Panc1 (cell line): ENCODE results near the gene FBXO31. TPM values are rescaled to one million over a fixed set of nuclear protein-coding genes. Genes with fewer than 3 reads are reported as not detected.

ENCODE experiments used
- ATAC-seq: fragments of 200-7000 bp; cut with Tn5 transposase; 2 replicates; pipeline ENCODE4 v1.9.1; 2020; ENCODE audit warnings: mild to moderate bottlenecking, moderate library complexity
- BruUV-seq: library from RNA; stranded (reverse); fragments of 400-500 nt; replicated peaks from 2 replicates; lab custom pipeline; 2021; lab: Mats Ljungman, UMichigan
- CTCF ChIA-PET: fragments of 300-600 bp; sonication (Branson Sonifier 250); formaldehyde crosslinking; loops from one replicate; lab custom pipeline; 2022; ENCODE audit warnings: antibody characterized with exemption; lab: Charles Lee
- POLR2A ChIA-PET: fragments of 300-600 bp; sonication (Branson Sonifier 250); formaldehyde crosslinking; loops from one replicate; lab custom pipeline; 2022; ENCODE audit warnings: antibody characterized with exemption; lab: Charles Lee
- DNase-seq: peaks from one replicate; pipeline ENCODE4 v3.0.0-alpha.2; 2010; ENCODE audit warnings: low read depth, low spot score
- H3K27ac ChIP-seq: 2 replicates; pipeline ENCODE4 v1.5.1; 2011; ENCODE audit warnings: mild to moderate bottlenecking, low read length, inconsistent platforms
- H3K27me3 ChIP-seq: fragments of 200-500 bp; sonication (Bioruptor generic); 2 replicates; pipeline ENCODE4 v1.6.0; 2014; ENCODE audit warnings: low read length, inconsistent platforms; ENCODE audit not compliant: control insufficient read depth, insufficient read depth
- H3K36me3 ChIP-seq: fragments of 200-500 bp; sonication (Bioruptor generic); 2 replicates; pipeline ENCODE4 v1.5.1; 2014; ENCODE audit warnings: inconsistent platforms, mild to moderate bottlenecking, low read length, moderate library complexity; ENCODE audit not compliant: control insufficient read depth, insufficient read depth
- H3K4me1 ChIP-seq: 2 replicates; pipeline ENCODE4 v1.5.1; 2011; ENCODE audit warnings: inconsistent platforms, mild to moderate bottlenecking, low read length, moderate library complexity; ENCODE audit not compliant: control insufficient read depth, insufficient read depth
- H3K4me3 ChIP-seq, 2 experiments: 2 replicates each; pipeline ENCODE4 v1.5.1; 2011 to 2012; ENCODE audit warnings: low read depth in 2 of 2, low read length in 2 of 2, mild to moderate bottlenecking in 2 of 2, inconsistent platforms in 1 of 2, moderate library complexity in 1 of 2
- H3K9me3 ChIP-seq: fragments of 200-500 bp; sonication (Bioruptor generic); 2 replicates; pipeline ENCODE4 v1.5.1; 2014; ENCODE audit warnings: low read depth, mild to moderate bottlenecking, inconsistent platforms, low read length, moderate library complexity; ENCODE audit not compliant: control insufficient read depth, insufficient read depth
- POLR2AphosphoS5 ChIP-seq: IDR thresholded peaks from 2 replicates; pipeline ENCODE4 v1.6.1; 2012; ENCODE audit warnings: mild to moderate bottlenecking, low read depth, low read length, moderate library complexity
- REST ChIP-seq, 2 experiments: IDR thresholded peaks; 2 replicates each; pipeline ENCODE4 v1.6.1; 2011 to 2012; ENCODE audit warnings: low read depth in 2 of 2, control low read depth in 1 of 2, low read length in 1 of 2, mild to moderate bottlenecking in 1 of 2, moderate library complexity in 1 of 2; ENCODE audit not compliant: insufficient read depth in 1 of 2
- SIN3A ChIP-seq: IDR thresholded peaks from 2 replicates; pipeline ENCODE4 v1.6.1; 2012; ENCODE audit warnings: low read depth, mild to moderate bottlenecking, low read length, moderate library complexity, borderline replicate concordance; ENCODE audit not compliant: insufficient read depth
- TCF7L2 ChIP-seq: IDR thresholded peaks from 2 replicates; pipeline ENCODE4 v1.6.1; 2011; ENCODE audit warnings: mild to moderate bottlenecking, low read depth, low read length, inconsistent platforms
- in situ Hi-C: cut with HindIII; loops from 2 replicates; pipeline ENCODE4 v1.10.0; 2016; ENCODE audit warnings: low sequenced_read_pairs, low pct_unique_long_range_greater_than_20kb
- intact Hi-C: fragments of 100-400 bp; cut with micrococcal nuclease; formaldehyde crosslinking; loops from one replicate; pipeline ENCODE4 v1.10.0; 2022; ENCODE audit not compliant: unreplicated experiment
- total RNA-seq: library from RNA; stranded (reverse); gene quantifications from one replicate; pipeline ENCODE4 v1.2.1, GENCODE V29; 2021; ENCODE audit not compliant: unreplicated experiment
- TF ChIP-seq, protein P1 (sequence below): fragments of 450-650 bp; IDR thresholded peaks from 2 replicates; pipeline ENCODE4 v1.5.1; 2017; ENCODE audit warnings: mild to moderate bottlenecking

Gene FBXO31
- total RNA-seq, 1 experiment from 2014 or later = 22.4 TPM

DNA sequence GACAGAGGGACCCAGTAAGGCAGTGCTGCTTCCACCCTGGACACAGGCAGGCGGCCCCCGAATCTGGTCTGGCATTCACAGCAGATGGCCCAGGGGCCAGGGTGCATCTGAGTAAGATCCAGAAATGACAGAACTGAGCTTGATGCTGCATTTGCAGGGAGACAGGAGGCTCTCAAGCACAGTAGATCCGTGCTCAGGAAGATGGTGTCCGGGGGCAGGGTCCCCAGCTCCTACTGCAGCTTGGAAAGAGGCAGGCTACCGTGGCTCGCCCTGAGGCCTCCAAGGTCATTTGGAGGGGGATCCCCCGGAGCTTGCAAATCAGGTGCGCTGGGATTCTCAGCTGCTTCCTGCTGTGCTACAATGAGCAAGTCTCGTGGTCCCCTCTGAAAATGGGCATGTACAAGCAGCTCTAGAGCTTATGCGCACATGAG is 68.6 kb downstream of the FBXO31 start:
- TF ChIP-seq POLR2AphosphoS5 = no peak
- TF ChIP-seq, protein P1, sequence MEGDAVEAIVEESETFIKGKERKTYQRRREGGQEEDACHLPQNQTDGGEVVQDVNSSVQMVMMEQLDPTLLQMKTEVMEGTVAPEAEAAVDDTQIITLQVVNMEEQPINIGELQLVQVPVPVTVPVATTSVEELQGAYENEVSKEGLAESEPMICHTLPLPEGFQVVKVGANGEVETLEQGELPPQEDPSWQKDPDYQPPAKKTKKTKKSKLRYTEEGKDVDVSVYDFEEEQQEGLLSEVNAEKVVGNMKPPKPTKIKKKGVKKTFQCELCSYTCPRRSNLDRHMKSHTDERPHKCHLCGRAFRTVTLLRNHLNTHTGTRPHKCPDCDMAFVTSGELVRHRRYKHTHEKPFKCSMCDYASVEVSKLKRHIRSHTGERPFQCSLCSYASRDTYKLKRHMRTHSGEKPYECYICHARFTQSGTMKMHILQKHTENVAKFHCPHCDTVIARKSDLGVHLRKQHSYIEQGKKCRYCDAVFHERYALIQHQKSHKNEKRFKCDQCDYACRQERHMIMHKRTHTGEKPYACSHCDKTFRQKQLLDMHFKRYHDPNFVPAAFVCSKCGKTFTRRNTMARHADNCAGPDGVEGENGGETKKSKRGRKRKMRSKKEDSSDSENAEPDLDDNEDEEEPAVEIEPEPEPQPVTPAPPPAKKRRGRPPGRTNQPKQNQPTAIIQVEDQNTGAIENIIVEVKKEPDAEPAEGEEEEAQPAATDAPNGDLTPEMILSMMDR = no peak
- TF ChIP-seq TCF7L2 = no peak
- TF ChIP-seq REST (IDR thresholded peaks at IDR 0.05; ENCODE audit: insufficient read depth in 1 of 2, low read depth in 2 of 2, low read length in 1 of 2) = no peak
- no peak for TF ChIP-seq SIN3A
- Histone ChIP-seq H3K27ac (no peak overlapping the region), H3K4me1 (no peaks in the 10 kb centered on the region), H3K36me3 (peaks cover 12% of the 10 kb centered on the region; the same call in 1 of the 2 replicates), H3K9me3 (no peaks in the 10 kb centered on the region), H3K4me3 (no peak overlapping the region), H3K27me3 (no peaks in the 10 kb centered on the region)
- no peak for ATAC-seq
- intact Hi-C loops (no loop called here), in situ Hi-C loops (no loop called here)
- ChIA-PET POLR2A (no interaction called here), CTCF (interaction anchor here (0.5 kb wide), 1 partner anchor 42 kb away, joined by 6 read pairs; no protein-coding TSS in a partner anchor)
- no TSS peak for BruUV-seq
- DNase-seq = no peak

DNA sequence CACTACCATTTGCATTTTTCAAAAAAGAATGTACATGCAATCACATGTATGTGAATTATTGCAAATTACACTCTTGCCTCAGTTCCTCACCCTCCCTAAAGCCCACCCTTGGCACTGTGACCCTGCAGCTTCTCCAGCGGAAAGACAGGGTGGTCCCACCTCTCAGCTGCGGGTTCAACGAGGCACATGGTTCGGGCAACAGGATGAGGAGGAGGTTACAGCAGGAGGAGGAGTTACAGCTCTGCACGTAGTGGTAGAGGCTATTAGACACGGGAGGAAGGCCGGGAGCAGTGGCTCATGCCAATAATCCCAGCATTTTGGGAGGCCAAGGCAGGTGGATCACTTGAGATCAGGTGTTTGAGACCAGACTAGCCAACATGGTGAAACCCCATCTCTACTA is 71.6 kb downstream of the FBXO31 start:
- intact Hi-C loops (no loop called here), in situ Hi-C loops (no loop called here)
- POLR2A ChIA-PET = no interaction called here
- DNase-seq (no peak), ATAC-seq (no peak)
- TF ChIP-seq SIN3A (no peak), REST (IDR thresholded peaks at IDR 0.05; ENCODE audit: insufficient read depth in 1 of 2, low read depth in 2 of 2, low read length in 1 of 2) (no peak)
- TF ChIP-seq, protein P1 = no peak
- BruUV-seq = no TSS peak
- no peaks in the 10 kb centered on the region for H3K36me3 ChIP-seq
- CTCF ChIA-PET = no interaction called here
- no peak overlapping the region for H3K27ac ChIP-seq
- H3K4me1 ChIP-seq = no peaks in the 10 kb centered on the region
- H3K9me3 ChIP-seq = no peaks in the 10 kb centered on the region
- H3K27me3 ChIP-seq = no peaks in the 10 kb centered on the region
- no peak overlapping the region for H3K4me3 ChIP-seq
